GM18517 (cell line): ENCODE results near the gene MAP1A.

Source experiments
- ATAC-seq: cut with Tn5 transposase; IDR thresholded peaks from one replicate; pipeline ENCODE4 v1.9.1; 2021; ENCODE audit warnings: mild to moderate bottlenecking, moderate library complexity; ENCODE audit not compliant: unreplicated experiment

MAP1A gene

GRCh38 chr15:43517354-43518196 lies at the start of gene MAP1A:
Gene MAP1A, plus strand, starts transcription at chr15:43517608. Its CDS starts 3,866 bp downstream, at chr15:43521474.
- ATAC-seq, result no peak

DNA sequence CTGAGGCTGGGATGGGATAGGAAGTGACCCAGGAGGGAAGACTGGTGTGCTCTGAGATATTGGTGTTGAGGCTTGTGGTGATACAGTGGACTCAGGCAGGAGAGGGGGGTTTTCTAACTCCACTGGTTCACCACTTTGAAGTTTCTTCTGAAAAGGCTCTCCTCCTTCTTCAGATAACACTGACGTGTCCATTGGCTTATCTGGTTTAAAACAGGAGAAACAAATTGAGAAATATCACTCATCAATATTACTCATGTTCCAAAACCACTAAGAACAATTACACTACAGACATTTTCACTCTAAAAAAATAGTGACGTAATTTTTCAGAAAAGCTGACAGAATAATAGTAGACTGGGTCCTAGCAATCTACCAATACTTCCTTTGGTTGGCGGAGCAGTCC lies 47.5 kb upstream of the MAP1A start:
- ATAC-seq, result no peak

DNA sequence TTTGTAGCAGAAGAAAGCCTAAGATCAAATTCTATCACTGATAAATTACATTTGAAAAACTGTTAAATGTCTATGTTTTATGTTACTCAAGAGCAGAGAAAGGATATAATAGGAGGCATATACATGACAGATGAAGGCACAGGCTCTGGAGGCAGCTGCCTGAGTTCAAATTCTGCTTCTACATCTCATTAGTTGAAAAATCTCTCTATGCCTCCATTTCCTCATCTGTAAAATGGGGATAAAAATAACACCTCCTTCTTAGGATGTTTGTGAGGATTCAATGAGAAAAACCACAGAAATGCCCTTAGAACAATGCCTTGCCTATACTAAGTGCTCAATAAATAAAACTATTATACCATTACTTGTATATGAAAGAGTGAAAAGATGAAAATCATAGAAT lies 45.4 kb upstream of the MAP1A start:
- no peak for ATAC-seq

DNA sequence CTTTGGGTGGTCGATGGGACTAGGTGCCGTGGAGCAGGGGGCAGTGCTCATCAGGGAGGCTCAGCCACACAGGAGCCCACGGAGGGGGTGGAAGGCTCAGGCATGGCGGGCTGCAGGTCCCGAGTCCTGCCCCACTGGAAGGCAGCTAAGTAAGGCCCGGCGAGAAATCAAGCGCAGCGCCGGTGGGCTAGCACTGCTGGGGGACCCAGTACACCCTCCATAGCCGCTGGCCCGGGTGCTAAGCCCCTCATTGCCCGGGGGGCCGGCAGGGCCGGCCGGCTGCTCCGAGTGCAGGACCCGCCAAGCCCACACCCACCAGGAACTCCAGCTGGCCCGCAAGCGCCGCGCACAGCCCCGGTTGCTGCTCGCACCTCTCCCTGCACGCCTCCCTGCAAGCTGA lies 43.5 kb upstream of the MAP1A start:
- ATAC-seq, result no peak

GRCh38 chr15:43483297-43484128 lies 33.9 kb upstream of the MAP1A start:
- ATAC-seq, result no peak

- ATAC-seq, result no peak
These were observed 33.0 kb upstream of the MAP1A start for GRCh38 chr15:43484455-43484854.

- no peak for ATAC-seq
These were observed 30.0 kb upstream of the MAP1A start for GRCh38 chr15:43487271-43487895.

GRCh38 chr15:43488790-43489189 lies 28.6 kb upstream of the MAP1A start:
- ATAC-seq, result no peak

DNA sequence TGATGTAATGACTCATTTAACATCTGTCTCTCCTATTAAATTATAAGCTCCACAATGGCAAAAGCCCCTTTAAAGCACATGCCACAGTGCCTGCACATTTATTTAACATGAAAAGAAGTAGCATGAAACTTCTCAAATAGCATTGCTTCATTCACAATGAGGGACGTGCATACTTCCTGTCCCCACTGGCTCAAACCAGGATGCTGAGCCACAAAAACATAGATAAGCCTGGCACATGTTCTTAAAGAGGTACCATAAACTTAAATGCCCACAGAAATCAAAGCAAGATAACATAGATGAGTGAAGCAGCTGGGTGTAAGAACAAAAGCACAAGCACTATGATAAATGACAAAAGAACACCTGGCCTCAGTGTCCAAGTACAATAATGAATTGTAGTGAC lies 28.2 kb upstream of the MAP1A start:
- ATAC-seq, result no peak

- no peak for ATAC-seq
These were observed 25.1 kb upstream of the MAP1A start for GRCh38 chr15:43492266-43492665.

DNA sequence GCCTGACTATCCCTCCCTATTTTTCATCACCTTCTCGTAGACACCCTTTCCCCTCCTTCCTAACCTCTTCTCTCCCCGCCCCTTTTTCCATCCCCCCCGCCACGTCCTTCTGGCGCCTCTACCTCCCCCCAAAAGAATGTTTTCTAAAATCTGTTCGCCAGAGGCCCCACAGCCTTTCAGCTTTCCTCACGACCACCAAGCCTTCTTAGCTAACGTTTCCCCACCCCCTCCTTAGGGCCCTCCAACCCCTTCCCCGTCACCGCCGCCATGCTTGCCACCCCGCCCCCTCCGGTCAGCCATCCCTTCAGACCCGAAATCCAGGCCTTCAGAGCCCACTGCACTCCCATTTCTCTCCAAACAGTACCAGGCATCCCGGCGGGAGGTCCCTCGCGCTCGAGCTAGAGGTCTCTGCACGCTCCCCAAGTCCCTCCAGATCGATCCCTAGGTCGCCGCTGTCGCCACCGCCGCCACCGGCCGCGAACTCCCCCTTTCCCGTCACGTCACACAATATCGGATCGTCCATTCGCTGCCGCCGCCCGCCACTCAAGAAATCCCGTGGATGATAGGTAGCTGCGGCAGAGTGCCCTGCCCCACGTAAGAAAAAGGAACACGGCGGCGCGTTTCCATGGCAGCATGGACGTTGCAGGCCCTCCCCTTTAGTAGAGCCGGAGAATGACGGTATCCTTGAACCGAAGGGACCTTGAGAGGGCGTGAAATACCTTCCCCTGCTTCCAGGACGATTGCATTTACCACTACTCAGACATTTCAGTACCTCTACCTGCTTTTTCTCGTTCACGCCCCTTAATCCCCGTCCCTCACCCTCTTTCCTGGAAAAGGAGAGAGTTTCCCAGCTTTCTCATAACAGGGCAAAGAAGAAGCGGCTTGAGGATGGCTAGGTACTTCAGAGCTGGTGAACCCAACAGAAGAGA lies 24.5 kb upstream of the MAP1A start, which contains the start of gene TP53BP1:
TP53BP1 (minus strand) TSS at position 484 of the 929 bp plus-strand sequence; CDS start at position 371, 113 bp downstream.
- peak; percentile 94 for ATAC-seq

DNA sequence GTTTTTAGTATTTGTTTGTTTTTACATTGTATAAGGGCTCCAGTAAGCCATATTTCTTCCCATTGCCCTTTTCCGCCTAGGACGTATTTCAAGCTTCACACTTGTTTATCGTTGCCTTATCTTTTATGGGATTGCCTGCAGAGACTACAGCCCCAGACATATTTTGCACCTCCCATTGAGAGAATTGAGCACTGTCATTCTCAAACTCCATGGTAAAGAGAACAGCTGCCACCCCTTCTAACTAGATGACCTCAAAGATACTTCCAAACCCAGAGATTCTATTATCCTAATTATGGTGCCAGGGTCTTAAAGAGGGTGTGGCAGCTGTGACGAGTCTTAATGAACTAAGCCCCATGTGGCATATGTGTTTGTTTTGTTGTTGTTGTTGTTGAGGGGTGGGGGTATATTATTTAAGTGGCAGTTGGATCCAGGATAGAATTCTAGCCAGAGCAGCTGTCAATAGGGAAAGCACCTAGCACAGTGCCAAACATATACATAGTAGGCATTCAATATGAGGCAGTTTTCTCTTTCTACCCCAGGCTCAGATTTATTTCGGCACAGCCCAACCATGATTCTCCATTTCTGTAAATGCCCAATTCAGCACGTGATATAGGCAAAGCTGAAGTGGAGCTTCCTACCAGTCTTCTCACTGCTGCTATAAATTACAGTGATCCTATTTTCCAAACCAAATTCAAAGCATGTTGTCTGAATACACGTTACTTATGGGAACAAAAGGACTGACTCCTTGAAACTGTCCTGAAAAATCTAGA lies 23.5 kb upstream of the MAP1A start:
- no peak for ATAC-seq

DNA sequence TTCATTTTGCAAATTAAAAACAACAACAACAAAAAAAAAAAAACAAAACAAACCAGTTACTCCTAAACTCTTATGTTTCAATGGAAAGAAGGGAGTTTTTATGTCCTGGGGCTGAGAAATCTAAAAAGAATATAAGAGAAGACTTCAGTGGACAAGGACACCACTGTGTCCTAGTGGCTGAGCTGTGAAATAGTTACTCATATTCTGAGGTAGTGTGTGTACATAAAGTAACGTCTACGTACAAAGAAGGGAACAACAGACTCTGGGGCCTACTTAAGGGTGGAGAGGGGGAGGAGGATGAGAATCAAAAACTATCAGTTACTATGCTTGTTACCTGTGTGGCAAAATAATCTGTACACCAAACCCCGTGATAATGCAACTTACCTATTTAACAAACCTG lies 18.4 kb upstream of the MAP1A start:
- ATAC-seq, result no peak

- no peak for ATAC-seq
These were observed 17.8 kb upstream of the MAP1A start for GRCh38 chr15:43499635-43500034.

GRCh38 chr15:43505738-43506137 lies 11.7 kb upstream of the MAP1A start:
- no peak for ATAC-seq

- no peak for ATAC-seq
These were observed 9.0 kb upstream of the MAP1A start for GRCh38 chr15:43508421-43508820.

DNA sequence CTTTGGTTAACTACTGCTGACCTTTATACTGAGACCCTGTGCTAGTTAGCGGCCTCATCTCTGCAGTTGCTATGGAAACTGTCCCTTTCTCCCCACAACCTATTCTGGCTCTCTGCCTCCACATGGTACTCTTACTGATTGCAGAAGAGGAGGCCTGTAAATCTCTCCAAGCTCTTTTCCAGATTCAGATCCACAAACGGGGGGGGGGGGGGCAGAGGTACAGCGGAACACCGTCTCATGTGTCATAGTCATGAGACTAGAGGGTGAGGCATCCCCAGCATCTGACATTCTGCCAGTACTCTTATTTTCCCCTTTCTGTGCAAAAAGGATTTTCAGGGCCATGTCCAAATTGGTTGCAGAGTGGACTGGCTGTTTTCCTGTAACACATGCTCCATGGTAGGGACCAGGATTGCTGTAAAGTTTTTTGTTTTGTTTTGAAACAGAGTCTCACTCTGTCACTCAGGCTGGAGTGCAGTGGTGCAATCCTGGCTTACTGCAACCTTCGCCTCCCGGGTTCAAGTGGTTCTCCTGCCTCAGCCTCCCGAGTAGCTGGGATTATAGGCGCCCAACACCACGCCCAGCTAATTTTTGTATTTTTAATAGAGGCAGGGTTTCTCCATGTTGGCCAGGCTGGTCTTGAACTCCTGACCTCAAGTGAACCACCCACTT lies 8.3 kb upstream of the MAP1A start:
- ATAC-seq, result no peak

DNA sequence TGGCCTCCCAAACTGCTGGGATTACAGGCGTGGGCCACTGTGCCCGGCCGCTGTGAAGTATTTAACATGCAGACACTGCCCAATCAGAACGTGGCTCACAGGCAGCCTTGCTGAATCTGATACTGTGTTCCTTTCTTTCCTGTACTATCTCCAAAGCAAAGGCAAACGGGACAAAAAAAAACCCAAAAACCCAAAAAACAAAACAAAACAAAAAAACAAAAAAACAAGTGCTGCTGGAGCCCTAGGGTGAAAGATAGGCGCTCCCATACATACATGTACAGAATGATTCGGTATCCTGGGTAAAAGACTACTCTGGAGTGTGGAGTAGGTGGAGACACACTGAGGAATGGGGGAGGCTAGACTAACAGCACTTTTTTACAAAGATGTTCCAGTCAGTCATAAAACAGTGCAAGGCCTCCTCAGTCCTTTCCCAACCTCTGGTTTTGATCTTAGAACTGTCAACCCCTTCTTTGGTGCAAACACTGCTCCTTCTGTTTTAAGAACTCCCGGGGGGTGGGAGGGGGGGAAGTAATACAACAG lies 7.7 kb upstream of the MAP1A start:
- no peak for ATAC-seq
